ENCODE measurements around the gene FYCO1. TPM values are rescaled to one million over a fixed set of nuclear protein-coding genes. Genes with fewer than 3 reads are reported as not detected.

The FYCO1 gene
- total and polyA plus RNA-seq, 9 of the 15 experiments (the other 6 are each of a cell fraction or from before 2014, with no cell fraction given): 2.1 to 13.8 (median 7.4) TPM

DNA sequence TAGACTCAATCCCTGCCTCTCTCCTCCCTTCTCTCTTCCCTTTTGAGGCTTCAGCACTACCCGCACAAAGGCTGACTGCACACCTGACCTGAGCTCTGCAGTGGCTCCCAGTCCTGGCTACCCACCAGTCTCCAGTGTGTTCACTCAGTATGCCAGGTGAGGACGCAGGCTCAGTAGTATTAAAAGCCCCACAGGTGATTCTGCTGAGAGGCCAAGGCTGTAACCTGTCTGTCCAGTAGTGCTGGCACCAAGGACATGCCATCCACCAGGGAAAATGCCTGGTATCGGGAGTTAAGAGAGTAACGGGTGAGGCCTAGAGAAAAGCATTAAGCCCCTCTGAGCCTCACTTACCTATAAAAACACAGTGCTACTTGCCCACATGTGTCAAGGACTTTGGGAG, 20.9 kb downstream of the FYCO1 start:
- no peak for ATAC-seq
- intact Hi-C loops (cut with micrococcal nuclease): no loop called here
- FAIRE-seq: no peak

More for the DNA sequence above, 20.9 kb downstream of the FYCO1 start:
- no peaks in the 10 kb centered on the region for H4K20me1 ChIP-seq (replicated peaks; ENCODE audit: control insufficient read depth, insufficient read depth, low read length)
- POLR2A ChIA-PET: interaction anchor here (1.1 to 2.1 kb wide), 3 partner anchors 9 to 18 kb away, joined by 4 to 5 read pairs (median 5); no protein-coding TSS in a partner anchor
- WGBS (ENCODE audit: insufficient coverage, low coverage, missing lambda C conversion rate): 83% methylated on average over 4 of the region's 4 CpGs
- in situ Hi-C loops (cut with MboI): no loop called here
- TF ChIP-seq, protein P1, sequence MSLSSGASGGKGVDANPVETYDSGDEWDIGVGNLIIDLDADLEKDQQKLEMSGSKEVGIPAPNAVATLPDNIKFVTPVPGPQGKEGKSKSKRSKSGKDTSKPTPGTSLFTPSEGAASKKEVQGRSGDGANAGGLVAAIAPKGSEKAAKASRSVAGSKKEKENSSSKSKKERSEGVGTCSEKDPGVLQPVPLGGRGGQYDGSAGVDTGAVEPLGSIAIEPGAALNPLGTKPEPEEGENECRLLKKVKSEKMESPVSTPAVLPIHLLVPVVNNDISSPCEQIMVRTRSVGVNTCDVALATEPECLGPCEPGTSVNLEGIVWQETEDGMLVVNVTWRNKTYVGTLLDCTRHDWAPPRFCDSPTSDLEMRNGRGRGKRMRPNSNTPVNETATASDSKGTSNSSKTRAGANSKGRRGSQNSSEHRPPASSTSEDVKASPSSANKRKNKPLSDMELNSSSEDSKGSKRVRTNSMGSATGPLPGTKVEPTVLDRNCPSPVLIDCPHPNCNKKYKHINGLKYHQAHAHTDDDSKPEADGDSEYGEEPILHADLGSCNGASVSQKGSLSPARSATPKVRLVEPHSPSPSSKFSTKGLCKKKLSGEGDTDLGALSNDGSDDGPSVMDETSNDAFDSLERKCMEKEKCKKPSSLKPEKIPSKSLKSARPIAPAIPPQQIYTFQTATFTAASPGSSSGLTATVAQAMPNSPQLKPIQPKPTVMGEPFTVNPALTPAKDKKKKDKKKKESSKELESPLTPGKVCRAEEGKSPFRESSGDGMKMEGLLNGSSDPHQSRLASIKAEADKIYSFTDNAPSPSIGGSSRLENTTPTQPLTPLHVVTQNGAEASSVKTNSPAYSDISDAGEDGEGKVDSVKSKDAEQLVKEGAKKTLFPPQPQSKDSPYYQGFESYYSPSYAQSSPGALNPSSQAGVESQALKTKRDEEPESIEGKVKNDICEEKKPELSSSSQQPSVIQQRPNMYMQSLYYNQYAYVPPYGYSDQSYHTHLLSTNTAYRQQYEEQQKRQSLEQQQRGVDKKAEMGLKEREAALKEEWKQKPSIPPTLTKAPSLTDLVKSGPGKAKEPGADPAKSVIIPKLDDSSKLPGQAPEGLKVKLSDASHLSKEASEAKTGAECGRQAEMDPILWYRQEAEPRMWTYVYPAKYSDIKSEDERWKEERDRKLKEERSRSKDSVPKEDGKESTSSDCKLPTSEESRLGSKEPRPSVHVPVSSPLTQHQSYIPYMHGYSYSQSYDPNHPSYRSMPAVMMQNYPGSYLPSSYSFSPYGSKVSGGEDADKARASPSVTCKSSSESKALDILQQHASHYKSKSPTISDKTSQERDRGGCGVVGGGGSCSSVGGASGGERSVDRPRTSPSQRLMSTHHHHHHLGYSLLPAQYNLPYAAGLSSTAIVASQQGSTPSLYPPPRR (CRISPR knock-in tag; IDR thresholded peaks at IDR 0.05; ENCODE audit: borderline replicate concordance): no peak
- no peak for TF ChIP-seq NCOA6 (IDR thresholded peaks at IDR 0.05)
- TF ChIP-seq FOXK1 (CRISPR knock-in tag; IDR thresholded peaks at IDR 0.05; ENCODE audit: borderline replicate concordance): no peak
- no peak for TF ChIP-seq MEF2D (tag; conservative IDR thresholded peaks at IDR 0.05; ENCODE audit: low read depth)
- no peak for TF ChIP-seq SMARCA5 (IDR thresholded peaks at IDR 0.05)
- no peak for TF ChIP-seq SMAD2 (IDR thresholded peaks at IDR 0.05; ENCODE audit: low read depth, low read length)
- no peak for TF ChIP-seq TEAD4 (IDR thresholded peaks at IDR 0.05; ENCODE audit: low read length)
- TF ChIP-seq TEAD4 (CRISPR knock-in tag; IDR thresholded peaks at IDR 0.05; ENCODE audit: borderline replicate concordance): no peak
- no peak for TF ChIP-seq MTA1 (IDR thresholded peaks at IDR 0.05; ENCODE audit: borderline replicate concordance)
- TF ChIP-seq, protein P2, sequence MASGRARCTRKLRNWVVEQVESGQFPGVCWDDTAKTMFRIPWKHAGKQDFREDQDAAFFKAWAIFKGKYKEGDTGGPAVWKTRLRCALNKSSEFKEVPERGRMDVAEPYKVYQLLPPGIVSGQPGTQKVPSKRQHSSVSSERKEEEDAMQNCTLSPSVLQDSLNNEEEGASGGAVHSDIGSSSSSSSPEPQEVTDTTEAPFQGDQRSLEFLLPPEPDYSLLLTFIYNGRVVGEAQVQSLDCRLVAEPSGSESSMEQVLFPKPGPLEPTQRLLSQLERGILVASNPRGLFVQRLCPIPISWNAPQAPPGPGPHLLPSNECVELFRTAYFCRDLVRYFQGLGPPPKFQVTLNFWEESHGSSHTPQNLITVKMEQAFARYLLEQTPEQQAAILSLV (tag; IDR thresholded peaks at IDR 0.05): no peak
- TF ChIP-seq, protein P3, sequence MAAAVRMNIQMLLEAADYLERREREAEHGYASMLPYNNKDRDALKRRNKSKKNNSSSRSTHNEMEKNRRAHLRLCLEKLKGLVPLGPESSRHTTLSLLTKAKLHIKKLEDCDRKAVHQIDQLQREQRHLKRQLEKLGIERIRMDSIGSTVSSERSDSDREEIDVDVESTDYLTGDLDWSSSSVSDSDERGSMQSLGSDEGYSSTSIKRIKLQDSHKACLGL (CRISPR knock-in tag; IDR thresholded peaks at IDR 0.05; ENCODE audit: borderline replicate concordance, poor library complexity, severe bottlenecking): no peak
- no peak for TF ChIP-seq SREBF1 (IDR thresholded peaks at IDR 0.05; ENCODE audit: borderline replicate concordance, low read depth, low read length)
- TF ChIP-seq ZNF282 (CRISPR knock-in tag; IDR thresholded peaks at IDR 0.05): no peak
- TF ChIP-seq CHD1 (IDR thresholded peaks at IDR 0.05; ENCODE audit: low read length): no peak
- TF ChIP-seq ELF1 (tag; IDR thresholded peaks at IDR 0.05): no peak
- TF ChIP-seq ZNF431 (CRISPR knock-in tag; IDR thresholded peaks at IDR 0.05): no peak
- no peak for TF ChIP-seq MCM7 (IDR thresholded peaks at IDR 0.05)
- TF ChIP-seq HMG20A (CRISPR knock-in tag; conservative IDR thresholded peaks at IDR 0.05): no peak
- no peak for TF ChIP-seq CHD4 (IDR thresholded peaks at IDR 0.05; ENCODE audit: insufficient read depth, insufficient replicate concordance, low read depth, low read length, poor library complexity, severe bottlenecking)
- no peaks in the 10 kb centered on the region for H3K9me3 ChIP-seq (replicated peaks; ENCODE audit: control insufficient read depth, insufficient read depth, low read depth, low read length)
- CTCF ChIA-PET (ENCODE audit: low intra/inter-chr PET ratio): no interaction called here
- H3K79me2 ChIP-seq (ENCODE audit: control insufficient read depth, insufficient read depth, low read length): no peaks in the 10 kb centered on the region
- DNase-seq (ENCODE audit: extremely low read depth in 1 of 4, low spot score in 3 of 4): no peak
- H3K9ac ChIP-seq (ENCODE audit: insufficient read depth in 1 of 2, low read depth in 2 of 2, low read length in 2 of 2): no peak overlapping the region
- peaks cover 92% of the 10 kb centered on the region for H3K36me3 ChIP-seq (ENCODE audit: control insufficient read depth, insufficient read depth, low read length)
- H3K9me1 ChIP-seq (ENCODE audit: control insufficient read depth, insufficient read depth, low read length): no peaks in the 10 kb centered on the region
- BruUV-seq (replicated peaks): no TSS peak
- no peaks in the 10 kb centered on the region for H3K4me1 ChIP-seq (replicated peaks in 1 of 2; ENCODE audit: control insufficient read depth in 2 of 2, insufficient read depth in 2 of 2, low read length in 2 of 2)
- H3K27me3 ChIP-seq (ENCODE audit: control insufficient read depth in 2 of 2, insufficient read depth in 2 of 2, low read length in 2 of 2): no peaks in the 10 kb centered on the region
- H3K4me2 ChIP-seq (ENCODE audit: insufficient read depth, low read length): no peak overlapping the region
- H3K4me3 ChIP-seq: no peak overlapping the region
- no peak overlapping the region for H3K27ac ChIP-seq (ENCODE audit: extremely low read depth, low read depth, low read length)
- H2AFZ ChIP-seq (ENCODE audit: low read depth, low read length): no peak overlapping the region

All from K562 (cell line).